Activated naive CD8-positive, alpha-beta T cell (primary cell): Measurements from ENCODE around the gene ATP1A4.

Source experiments
- H3K27ac Mint-ChIP-seq: one replicate; pipeline ENCODE4 v1.8.0; 2021; ENCODE audit warnings: mixed read lengths
- H3K27me3 Mint-ChIP-seq: one replicate; pipeline ENCODE4 v1.8.0; 2021; ENCODE audit warnings: mixed read lengths
- H3K36me3 Mint-ChIP-seq: one replicate; pipeline ENCODE4 v1.8.0; 2021; ENCODE audit warnings: mixed read lengths
- H3K4me1 Mint-ChIP-seq: one replicate; pipeline ENCODE4 v1.8.0; 2021; ENCODE audit warnings: low read depth, mixed read lengths
- H3K4me3 Mint-ChIP-seq: one replicate; pipeline ENCODE4 v1.8.0; 2021; ENCODE audit warnings: mild to moderate bottlenecking, mixed read lengths
- H3K9me3 Mint-ChIP-seq: one replicate; pipeline ENCODE4 v1.8.0; 2021; ENCODE audit warnings: low read depth, mixed read lengths

The ATP1A4 gene

GRCh38 chr1:160192234-160192633, 40.8 kb downstream of the ATP1A4 start:
- H3K9me3 Mint-ChIP-seq = no peaks in the 10 kb centered on the region
- H3K36me3 Mint-ChIP-seq = no peaks in the 10 kb centered on the region
- no peak overlapping the region for H3K27ac Mint-ChIP-seq
- no peak overlapping the region for H3K4me3 Mint-ChIP-seq
- H3K4me1 Mint-ChIP-seq = no peaks in the 10 kb centered on the region
- no peaks in the 10 kb centered on the region for H3K27me3 Mint-ChIP-seq

GRCh38 chr1:160193091-160193819, 41.9 kb downstream of the ATP1A4 start:
- Mint-ChIP-seq H3K4me1 (no peaks in the 10 kb centered on the region), H3K36me3 (no peaks in the 10 kb centered on the region), H3K9me3 (no peaks in the 10 kb centered on the region), H3K27ac (no peak overlapping the region), H3K27me3 (no peaks in the 10 kb centered on the region), H3K4me3 (no peak overlapping the region)

GRCh38 chr1:160193832-160194736, 42.7 kb downstream of the ATP1A4 start:
- Mint-ChIP-seq H3K4me1 (no peaks in the 10 kb centered on the region), H3K9me3 (no peaks in the 10 kb centered on the region), H3K36me3 (no peaks in the 10 kb centered on the region), H3K27me3 (no peaks in the 10 kb centered on the region), H3K27ac (no peak overlapping the region), H3K4me3 (no peak overlapping the region)

- H3K27ac Mint-ChIP-seq = no peak overlapping the region
- H3K9me3 Mint-ChIP-seq = no peaks in the 10 kb centered on the region
- H3K36me3 Mint-ChIP-seq = no peaks in the 10 kb centered on the region
- no peaks in the 10 kb centered on the region for H3K4me1 Mint-ChIP-seq
- no peak overlapping the region for H3K4me3 Mint-ChIP-seq
- no peaks in the 10 kb centered on the region for H3K27me3 Mint-ChIP-seq
Measured at GRCh38 chr1:160194737-160195059, 43.3 kb downstream of the ATP1A4 start.

- Mint-ChIP-seq H3K27me3 (no peaks in the 10 kb centered on the region), H3K27ac (no peak overlapping the region), H3K36me3 (no peaks in the 10 kb centered on the region), H3K4me3 (no peak overlapping the region), H3K4me1 (no peaks in the 10 kb centered on the region), H3K9me3 (no peaks in the 10 kb centered on the region)
Measured at GRCh38 chr1:160196143-160196542, 44.7 kb downstream of the ATP1A4 start.

- H3K4me1 Mint-ChIP-seq = no peaks in the 10 kb centered on the region
Measured at GRCh38 chr1:160197231-160197630, 45.8 kb downstream of the ATP1A4 start.

GRCh38 chr1:160200786-160201185, 49.4 kb downstream of the ATP1A4 start:
- Mint-ChIP-seq H3K4me1 (peaks cover 13% of the 10 kb centered on the region), H3K27ac (no peak overlapping the region), H3K4me3 (no peak overlapping the region), H3K9me3 (no peaks in the 10 kb centered on the region), H3K27me3 (no peaks in the 10 kb centered on the region), H3K36me3 (no peaks in the 10 kb centered on the region)

More at GRCh38 chr1:160197231-160197630, 45.8 kb downstream of the ATP1A4 start:
- no peaks in the 10 kb centered on the region for H3K27me3 Mint-ChIP-seq
- no peak overlapping the region for H3K27ac Mint-ChIP-seq
- no peaks in the 10 kb centered on the region for H3K9me3 Mint-ChIP-seq
- H3K36me3 Mint-ChIP-seq = no peaks in the 10 kb centered on the region
- no peak overlapping the region for H3K4me3 Mint-ChIP-seq

- Mint-ChIP-seq H3K4me1 (peaks cover 38% of the 10 kb centered on the region), H3K27me3 (no peaks in the 10 kb centered on the region), H3K9me3 (no peaks in the 10 kb centered on the region), H3K36me3 (peaks cover 2% of the 10 kb centered on the region), H3K27ac (peak overlapping the region; percentile 77), H3K4me3 (peak overlapping the region; percentile 90)
Measured at GRCh38 chr1:160204526-160205241, 53.3 kb downstream of the ATP1A4 start.

- H3K4me3 Mint-ChIP-seq = peak within 1 kb of the TSS; percentile 90
- peak within 1 kb of the TSS; percentile 78 for H3K27ac Mint-ChIP-seq
- H3K27me3 Mint-ChIP-seq = no peaks in the 10 kb centered on the region
- peaks cover 46% of the 10 kb centered on the region for H3K4me1 Mint-ChIP-seq
- peaks cover 2% of the 10 kb centered on the region for H3K36me3 Mint-ChIP-seq
- no peaks in the 10 kb centered on the region for H3K9me3 Mint-ChIP-seq
Measured at GRCh38 chr1:160205242-160206035, 54.0 kb downstream of the ATP1A4 start, which contains the start of gene PEA15. Gene PEA15, plus strand, starts transcription at chr1:160205384. Its CDS starts 6,161 bp downstream, at chr1:160211545.

- Mint-ChIP-seq H3K4me1 (peaks cover 47% of the 10 kb centered on the region), H3K9me3 (no peaks in the 10 kb centered on the region), H3K27ac (peak overlapping the region; percentile 48), H3K4me3 (peak overlapping the region; percentile 90), H3K36me3 (peaks cover 2% of the 10 kb centered on the region), H3K27me3 (no peaks in the 10 kb centered on the region)
Measured at GRCh38 chr1:160206036-160206389, 54.6 kb downstream of the ATP1A4 start.

- Mint-ChIP-seq H3K27ac (peak overlapping the region; percentile 48), H3K4me1 (peaks cover 47% of the 10 kb centered on the region), H3K4me3 (peak overlapping the region; percentile 90), H3K36me3 (peaks cover 3% of the 10 kb centered on the region), H3K9me3 (no peaks in the 10 kb centered on the region), H3K27me3 (no peaks in the 10 kb centered on the region)
Measured at GRCh38 chr1:160206421-160207117, 55.2 kb downstream of the ATP1A4 start.

- Mint-ChIP-seq H3K36me3 (peaks cover 4% of the 10 kb centered on the region), H3K4me3 (peak overlapping the region; percentile 90), H3K4me1 (peaks cover 47% of the 10 kb centered on the region), H3K9me3 (no peaks in the 10 kb centered on the region), H3K27ac (peak overlapping the region; percentile 48), H3K27me3 (no peaks in the 10 kb centered on the region)
Measured at GRCh38 chr1:160207118-160207650, 55.8 kb downstream of the ATP1A4 start.

GRCh38 chr1:160207771-160208556, 56.6 kb downstream of the ATP1A4 start:
- no peaks in the 10 kb centered on the region for H3K27me3 Mint-ChIP-seq
- H3K4me1 Mint-ChIP-seq = peaks cover 47% of the 10 kb centered on the region
- peaks cover 4% of the 10 kb centered on the region for H3K36me3 Mint-ChIP-seq
- H3K9me3 Mint-ChIP-seq = no peaks in the 10 kb centered on the region
- H3K4me3 Mint-ChIP-seq = no peak overlapping the region
- H3K27ac Mint-ChIP-seq = no peak overlapping the region
